Body of pancreas (tissue), 4 donors: ENCODE data around the gene GABRG3.

Experiments
- CTCF ChIP-seq, 7 experiments: fragments of 450-650 bp in 4 of 7; fragments of 200-600 bp in 3 of 7; sonication (generic) in 3 of 7; IDR thresholded peaks; one replicate each; pipeline ENCODE4 v1.5.1; 2016 to 2019; ENCODE audit warnings: antibody characterized with exemption in 7 of 7
- POLR2A ChIP-seq, 3 donors: fragments of 450-650 bp; IDR thresholded peaks; one replicate each; pipeline ENCODE4 v1.6.1; 2016; ENCODE audit warnings: antibody characterized with exemption in 3 of 3, mild to moderate bottlenecking in 2 of 3

DNA sequence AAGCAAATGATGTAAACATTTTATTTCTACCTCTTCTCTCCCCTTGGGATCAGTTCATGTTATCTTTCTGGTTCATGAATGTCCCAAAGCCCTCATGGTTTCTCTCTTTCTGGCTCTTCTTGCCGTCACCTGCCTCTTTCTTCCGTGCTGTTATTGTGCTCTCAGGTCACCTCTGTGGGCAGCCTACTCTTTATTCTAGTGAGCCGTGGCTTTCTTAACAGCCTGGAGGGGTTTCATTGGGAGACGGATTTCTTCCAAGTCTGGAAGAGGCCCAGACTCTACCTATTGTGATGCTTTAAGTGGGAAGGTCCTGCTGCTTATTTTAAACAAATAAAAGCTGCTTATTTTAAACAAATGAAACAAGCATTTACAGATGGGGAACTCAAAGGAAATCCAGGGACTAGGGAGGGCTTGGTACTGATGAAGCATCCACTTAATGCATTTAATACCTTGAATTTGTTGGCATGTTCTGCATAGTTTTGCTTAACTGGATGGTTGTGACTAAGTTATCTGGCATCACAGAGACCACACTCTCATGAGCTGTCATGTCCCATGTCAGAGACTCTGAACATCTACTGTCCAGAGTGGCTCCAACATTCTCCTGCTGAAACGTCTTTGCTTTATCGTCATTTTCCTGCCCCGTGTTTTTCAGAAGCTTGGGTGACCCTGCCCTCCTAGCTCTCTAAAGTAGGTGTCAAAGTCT, 443.3 kb downstream of the GABRG3 start:
- TF ChIP-seq CTCF (IDR thresholded peaks at IDR 0.05) (no peak), POLR2A (IDR thresholded peaks at IDR 0.05) (no peak)
